Skeletal muscle cell (primary cell): ENCODE data around the gene KRT40.

Source experiments
- DNase-seq: peaks from one replicate; pipeline ENCODE4 v3.0.0-alpha.2; 2010; ENCODE audit warnings: low read depth
- H3K4me3 ChIP-seq: 2 replicates; pipeline ENCODE4 v1.5.1; 2011; ENCODE audit warnings: low read depth, mild to moderate bottlenecking, control low read depth, low read length, moderate library complexity

The KRT40 gene

GRCh38 chr17:40984226-40984625, at the start of gene KRT40:
Gene KRT40 (minus strand): TSS chr17:40984326. CDS start chr17:40984273, 53 bp downstream.
- DNase-seq: no peak
- H3K4me3 ChIP-seq: no peak within 1 kb of the TSS

- H3K4me3 ChIP-seq: no peak within 1 kb of the TSS
- no peak for DNase-seq
Observed at GRCh38 chr17:41029633-41030245, 45.6 kb upstream of the KRT40 start, which contains the start of gene KRTAP1-4. Gene KRTAP1-4 (minus strand): TSS chr17:41030195. CDS start chr17:41030078, 117 bp downstream.

- no peak within 1 kb of the TSS for H3K4me3 ChIP-seq
- DNase-seq: peak; percentile 56
Observed at GRCh38 chr17:41026715-41027471, 42.8 kb upstream of the KRT40 start, which contains the start of gene KRTAP1-5. Gene KRTAP1-5 (minus strand): TSS chr17:41027208. CDS start chr17:41027155, 53 bp downstream.

- H3K4me3 ChIP-seq: no peak overlapping the region
- DNase-seq: peak; percentile 48
Observed at GRCh38 chr17:41024697-41025096, 40.6 kb upstream of the KRT40 start.

GRCh38 chr17:41020336-41020735, 36.2 kb upstream of the KRT40 start:
- no peak overlapping the region for H3K4me3 ChIP-seq
- no peak for DNase-seq

- no peak for DNase-seq
- no peak overlapping the region for H3K4me3 ChIP-seq
Observed at GRCh38 chr17:41019415-41019814, 35.3 kb upstream of the KRT40 start.

GRCh38 chr17:41018541-41018940, 34.4 kb upstream of the KRT40 start:
- no peak for DNase-seq
- H3K4me3 ChIP-seq: no peak overlapping the region

GRCh38 chr17:41016578-41017215, 32.6 kb upstream of the KRT40 start:
- no peak overlapping the region for H3K4me3 ChIP-seq
- DNase-seq: no peak

GRCh38 chr17:41015454-41015853, 31.3 kb upstream of the KRT40 start:
- no peak for DNase-seq
- H3K4me3 ChIP-seq: no peak overlapping the region

- DNase-seq: peak; percentile 24
- no peak overlapping the region for H3K4me3 ChIP-seq
Observed at GRCh38 chr17:41013606-41014005, 29.5 kb upstream of the KRT40 start.

- DNase-seq: no peak
- no peak overlapping the region for H3K4me3 ChIP-seq
Observed at GRCh38 chr17:41013181-41013580, 29.1 kb upstream of the KRT40 start.

- no peak for DNase-seq
Observed at GRCh38 chr17:41012326-41013120, 28.4 kb upstream of the KRT40 start.

GRCh38 chr17:41010441-41010840, 26.3 kb upstream of the KRT40 start:
- DNase-seq: no peak
- no peak overlapping the region for H3K4me3 ChIP-seq

More at GRCh38 chr17:41012326-41013120, 28.4 kb upstream of the KRT40 start:
- H3K4me3 ChIP-seq: no peak overlapping the region

GRCh38 chr17:41009936-41010335, 25.8 kb upstream of the KRT40 start:
- DNase-seq: no peak
- no peak overlapping the region for H3K4me3 ChIP-seq

GRCh38 chr17:41009301-41009760, 25.2 kb upstream of the KRT40 start:
- no peak overlapping the region for H3K4me3 ChIP-seq
- no peak for DNase-seq

- H3K4me3 ChIP-seq: no peak within 1 kb of the TSS
- no peak for DNase-seq
Observed at GRCh38 chr17:41008811-41009210, 24.7 kb upstream of the KRT40 start, which contains the start of gene KRTAP3-1. Gene KRTAP3-1 (minus strand): TSS chr17:41009128. CDS start chr17:41009074, 54 bp downstream.

- DNase-seq: no peak
- no peak overlapping the region for H3K4me3 ChIP-seq
Observed at GRCh38 chr17:41004397-41004796, 20.3 kb upstream of the KRT40 start.

- no peak for DNase-seq
Observed at GRCh38 chr17:41003926-41004325, 19.8 kb upstream of the KRT40 start.

GRCh38 chr17:41002814-41003213, 18.7 kb upstream of the KRT40 start:
- H3K4me3 ChIP-seq: no peak overlapping the region
- DNase-seq: no peak

More at GRCh38 chr17:41003926-41004325, 19.8 kb upstream of the KRT40 start:
- H3K4me3 ChIP-seq: no peak overlapping the region
